Mesothelial cell of epicardium (in vitro differentiated cells): ENCODE data around the gene NAV2. TPM values are rescaled to one million over a fixed set of nuclear protein-coding genes. Genes with fewer than 3 reads are reported as not detected.
A peak's percentile ranks its signal among the peaks of the same experiment; 100 is the strongest.

Experiments used
- DNase-seq, 2 experiments: peaks; one replicate each; pipeline ENCODE4 v3.0.0; 2021; ENCODE audit warnings: low spot score in 2 of 2; ENCODE audit not compliant: unreplicated experiment in 2 of 2
- H3K27ac Mint-ChIP-seq: 2 replicates; pipeline ENCODE4 v1.8.0; 2021; ENCODE audit warnings: mixed read lengths
- H3K27me3 Mint-ChIP-seq: 2 replicates; pipeline ENCODE4 v1.8.0; 2021; ENCODE audit warnings: low read depth, mixed read lengths
- H3K36me3 Mint-ChIP-seq: 2 replicates; pipeline ENCODE4 v1.8.0; 2021; ENCODE audit warnings: mixed read lengths
- H3K4me1 Mint-ChIP-seq: 2 replicates; pipeline ENCODE4 v1.8.0; 2021; ENCODE audit warnings: mixed read lengths
- H3K4me3 Mint-ChIP-seq: 2 replicates; pipeline ENCODE4 v1.8.0; 2021; ENCODE audit warnings: mild to moderate bottlenecking, moderate library complexity, mixed read lengths
- H3K9me3 Mint-ChIP-seq: 2 replicates; pipeline ENCODE4 v1.8.0; 2021; ENCODE audit warnings: mixed read lengths
- total RNA-seq: library from RNA; stranded (reverse); gene quantifications from 3 replicates; pipeline ENCODE4 v1.2.1, GENCODE V29; 2021
- TF ChIP-seq, protein P1 (sequence below): fragments of 200-600 bp; sonication (generic); IDR thresholded peaks from one replicate; pipeline ENCODE4 v1.5.0; 2021; ENCODE audit warnings: antibody characterized with exemption; ENCODE audit not compliant: unreplicated experiment

The NAV2 gene
- total RNA-seq, 1 donor from 2014 or later, result 69.8 TPM

DNA sequence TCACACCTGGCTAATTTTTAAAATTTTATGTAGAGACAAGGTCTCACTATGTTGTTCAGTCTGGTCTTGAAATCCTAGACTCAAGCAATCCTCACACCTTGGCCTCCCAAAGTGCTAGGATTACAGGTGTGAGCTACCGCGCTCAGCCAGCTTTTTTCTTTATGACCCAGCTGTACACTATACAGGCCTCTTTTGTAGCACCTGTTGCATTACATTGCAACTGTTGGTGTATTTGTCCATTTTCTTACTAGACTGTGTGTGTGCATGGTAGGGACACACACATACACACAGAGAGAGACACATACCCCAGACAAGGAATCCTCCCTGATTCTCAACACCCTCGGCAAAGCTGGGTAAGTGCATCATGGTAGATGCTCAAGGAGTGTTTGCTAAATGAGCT lies 61.7 kb downstream of the NAV2 start:
- peaks cover 17% of the 10 kb centered on the region for H3K4me1 Mint-ChIP-seq
- no peak overlapping the region for H3K27ac Mint-ChIP-seq
- no peaks in the 10 kb centered on the region for H3K36me3 Mint-ChIP-seq
- TF ChIP-seq, protein P1, sequence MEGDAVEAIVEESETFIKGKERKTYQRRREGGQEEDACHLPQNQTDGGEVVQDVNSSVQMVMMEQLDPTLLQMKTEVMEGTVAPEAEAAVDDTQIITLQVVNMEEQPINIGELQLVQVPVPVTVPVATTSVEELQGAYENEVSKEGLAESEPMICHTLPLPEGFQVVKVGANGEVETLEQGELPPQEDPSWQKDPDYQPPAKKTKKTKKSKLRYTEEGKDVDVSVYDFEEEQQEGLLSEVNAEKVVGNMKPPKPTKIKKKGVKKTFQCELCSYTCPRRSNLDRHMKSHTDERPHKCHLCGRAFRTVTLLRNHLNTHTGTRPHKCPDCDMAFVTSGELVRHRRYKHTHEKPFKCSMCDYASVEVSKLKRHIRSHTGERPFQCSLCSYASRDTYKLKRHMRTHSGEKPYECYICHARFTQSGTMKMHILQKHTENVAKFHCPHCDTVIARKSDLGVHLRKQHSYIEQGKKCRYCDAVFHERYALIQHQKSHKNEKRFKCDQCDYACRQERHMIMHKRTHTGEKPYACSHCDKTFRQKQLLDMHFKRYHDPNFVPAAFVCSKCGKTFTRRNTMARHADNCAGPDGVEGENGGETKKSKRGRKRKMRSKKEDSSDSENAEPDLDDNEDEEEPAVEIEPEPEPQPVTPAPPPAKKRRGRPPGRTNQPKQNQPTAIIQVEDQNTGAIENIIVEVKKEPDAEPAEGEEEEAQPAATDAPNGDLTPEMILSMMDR, result no peak
- no peak for DNase-seq
- H3K9me3 Mint-ChIP-seq, result no peaks in the 10 kb centered on the region
- no peak overlapping the region for H3K4me3 Mint-ChIP-seq
- H3K27me3 Mint-ChIP-seq, result peaks cover 21% of the 10 kb centered on the region

DNA sequence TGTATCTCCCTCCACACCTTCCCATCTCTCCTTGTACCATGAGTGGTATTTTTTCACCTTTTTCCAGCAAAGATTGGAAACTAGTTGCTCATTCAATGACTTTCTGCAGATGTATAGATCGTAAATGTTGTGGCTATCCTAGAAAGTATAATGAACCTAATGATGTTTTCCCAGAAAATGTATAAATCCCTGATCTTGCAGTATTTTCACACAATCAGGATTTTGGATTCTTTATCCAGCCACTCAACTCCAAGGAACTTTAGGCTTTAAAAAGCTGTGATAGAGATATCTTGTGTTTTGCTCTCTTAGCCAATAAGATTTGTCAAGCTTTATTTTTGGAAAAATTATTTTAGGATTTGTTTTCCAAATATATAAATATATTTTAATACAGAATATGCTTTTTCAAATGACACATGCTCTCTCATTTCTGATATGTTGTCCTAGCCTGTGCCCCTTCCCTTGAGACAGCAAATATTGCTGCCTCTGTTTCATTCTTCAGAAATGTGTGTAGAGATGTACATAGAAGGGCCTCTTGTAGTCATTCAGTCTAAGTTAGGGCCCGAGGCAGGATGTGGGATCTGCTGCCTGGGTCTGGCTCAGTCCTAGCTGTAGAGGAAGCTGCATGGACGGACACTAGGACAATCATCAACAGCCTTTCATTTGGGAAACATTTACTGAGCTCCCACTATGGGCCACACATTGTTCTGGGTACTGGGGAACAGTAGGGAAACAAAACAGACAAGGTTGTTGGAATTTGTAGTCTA lies 62.4 kb downstream of the NAV2 start:
- Mint-ChIP-seq H3K36me3 (no peaks in the 10 kb centered on the region), H3K4me3 (peak overlapping the region; percentile 51), H3K9me3 (no peaks in the 10 kb centered on the region), H3K27ac (no peak overlapping the region), H3K27me3 (peaks cover 21% of the 10 kb centered on the region), H3K4me1 (peaks cover 23% of the 10 kb centered on the region)
- no peak for DNase-seq
- TF ChIP-seq, protein P1, result no peak

DNA sequence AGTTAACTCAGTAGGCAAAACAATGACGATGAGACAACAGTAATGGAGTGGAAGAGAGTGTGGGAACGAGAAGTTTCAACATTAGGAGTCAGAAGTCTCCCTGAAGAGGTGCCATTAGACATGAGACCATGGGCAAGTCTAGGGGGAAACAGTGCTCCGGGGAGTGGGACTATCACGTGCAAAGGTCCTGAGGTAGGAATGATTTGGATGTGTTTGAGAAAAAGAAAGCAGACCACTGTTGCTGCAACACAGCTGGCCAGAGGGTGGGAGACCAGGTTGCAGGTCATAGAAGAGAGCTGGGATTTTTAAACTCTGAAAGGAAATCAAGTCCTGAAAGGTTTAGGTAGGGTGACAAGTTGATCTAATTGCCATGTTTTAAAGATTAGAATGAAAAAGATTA lies 63.0 kb downstream of the NAV2 start:
- TF ChIP-seq, protein P1, result no peak
- DNase-seq, result no peak
- peaks cover 21% of the 10 kb centered on the region for H3K27me3 Mint-ChIP-seq
- no peak overlapping the region for H3K27ac Mint-ChIP-seq
- peaks cover 28% of the 10 kb centered on the region for H3K4me1 Mint-ChIP-seq
- no peaks in the 10 kb centered on the region for H3K36me3 Mint-ChIP-seq
- peak overlapping the region; percentile 51 for H3K4me3 Mint-ChIP-seq
- no peaks in the 10 kb centered on the region for H3K9me3 Mint-ChIP-seq

DNA sequence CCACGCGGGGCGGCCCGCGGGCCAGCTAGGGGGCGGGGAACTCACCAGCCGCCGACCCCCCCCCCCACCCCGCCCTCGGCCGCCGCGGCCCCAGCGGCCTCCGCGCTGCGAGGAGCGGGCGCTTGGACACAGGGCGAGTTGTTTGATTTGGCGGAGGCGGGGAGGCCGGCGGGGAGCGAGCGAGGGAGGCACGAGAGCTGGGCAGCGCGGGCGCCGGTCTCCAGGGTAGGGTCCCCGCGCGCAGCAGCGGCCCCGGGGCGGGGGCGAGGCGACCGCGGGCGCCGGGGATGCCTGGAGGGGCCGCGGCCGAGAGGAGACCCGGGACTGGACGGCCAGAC lies 64.4 kb downstream of the NAV2 start:
- no peak overlapping the region for H3K27ac Mint-ChIP-seq
- peaks cover 28% of the 10 kb centered on the region for H3K4me1 Mint-ChIP-seq
- H3K27me3 Mint-ChIP-seq, result peaks cover 21% of the 10 kb centered on the region
- peaks cover 3% of the 10 kb centered on the region for H3K36me3 Mint-ChIP-seq
- DNase-seq, result peak in 1 of 2 experiments; percentile 57
- peak overlapping the region; percentile 84 for H3K4me3 Mint-ChIP-seq
- peaks cover 4% of the 10 kb centered on the region for H3K9me3 Mint-ChIP-seq
- TF ChIP-seq, protein P1, result no peak

DNA sequence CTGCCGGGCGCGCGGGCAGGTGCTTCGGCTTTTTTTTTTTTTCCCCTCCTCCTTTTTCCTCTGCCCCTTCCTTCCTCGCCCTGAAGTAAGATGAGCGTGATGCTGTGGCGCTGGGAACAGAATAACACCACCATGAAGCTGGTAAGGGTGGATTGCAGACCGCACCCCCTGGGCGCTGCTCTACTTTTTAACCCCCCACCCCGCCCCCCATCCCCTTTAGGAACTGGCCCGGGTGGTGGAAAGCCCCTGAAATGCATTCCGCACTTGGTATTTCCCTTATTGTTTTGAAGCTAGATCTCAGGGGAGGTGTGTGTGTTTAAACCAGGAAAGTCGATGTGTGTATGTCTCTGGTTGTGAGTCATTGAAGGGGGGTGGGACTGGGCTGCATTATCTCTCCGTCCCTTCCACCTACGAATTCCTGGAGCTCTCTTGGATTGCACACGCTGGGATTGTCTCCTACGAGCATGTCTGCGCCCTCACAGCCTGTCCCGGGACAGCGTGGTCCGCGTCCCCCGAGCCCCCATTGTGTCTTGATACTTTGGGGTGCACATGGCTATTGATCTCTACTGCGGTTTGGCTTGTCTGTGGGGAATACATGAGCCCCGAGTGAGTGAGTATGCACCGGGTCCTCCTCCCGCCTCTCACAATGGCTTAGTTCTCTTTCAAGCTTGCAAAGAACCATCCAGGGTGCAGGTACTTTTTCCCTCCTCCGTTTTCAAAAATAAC lies 64.9 kb downstream of the NAV2 start:
- H3K27ac Mint-ChIP-seq, result peak overlapping the region; percentile 90
- peaks cover 21% of the 10 kb centered on the region for H3K27me3 Mint-ChIP-seq
- peaks cover 6% of the 10 kb centered on the region for H3K36me3 Mint-ChIP-seq
- DNase-seq, result no peak
- peaks cover 27% of the 10 kb centered on the region for H3K4me1 Mint-ChIP-seq
- TF ChIP-seq, protein P1, result no peak
- peaks cover 7% of the 10 kb centered on the region for H3K9me3 Mint-ChIP-seq
- peak overlapping the region; percentile 84 for H3K4me3 Mint-ChIP-seq
